Hepatic stellate cell (primary cell): ENCODE results near the gene KRTAP10-7.
"Not testable (repeated sequence)": the region's sequence is repeated elsewhere in the genome, so short reads cannot be mapped to it uniquely, and the experiment has no call there.

Source experiments
- DNase-seq: peaks from one replicate; pipeline ENCODE4 v3.0.0; 2011; ENCODE audit warnings: low spot score

KRTAP10-7 gene

GRCh38 chr21:44636209-44637017 is 36.0 kb downstream of the KRTAP10-7 start:
- DNase-seq, result no peak

- no peak for DNase-seq
These were observed 36.8 kb downstream of the KRTAP10-7 start, which contains the start of gene KRTAP10-10 for GRCh38 chr21:44637018-44637850. KRTAP10-10 (plus strand) TSS chr21:44637356; CDS start chr21:44637418, 62 bp downstream.

GRCh38 chr21:44637851-44638348 is 37.5 kb downstream of the KRTAP10-7 start:
- DNase-seq, result not testable (repeated sequence)

GRCh38 chr21:44638506-44639330 is 38.3 kb downstream of the KRTAP10-7 start:
- DNase-seq, result not testable (repeated sequence)

GRCh38 chr21:44639331-44639655 is 38.9 kb downstream of the KRTAP10-7 start:
- no peak for DNase-seq

GRCh38 chr21:44640761-44641160 is 40.4 kb downstream of the KRTAP10-7 start:
- no peak for DNase-seq

GRCh38 chr21:44643741-44644310 is 43.4 kb downstream of the KRTAP10-7 start:
- no peak for DNase-seq

- DNase-seq, result no peak
These were observed 44.5 kb downstream of the KRTAP10-7 start for GRCh38 chr21:44644878-44645277.

GRCh38 chr21:44646366-44647221 is 46.2 kb downstream of the KRTAP10-7 start, which contains the start of gene KRTAP10-11:
KRTAP10-11 (plus strand) TSS chr21:44646414; CDS start chr21:44646459, 45 bp downstream.
- DNase-seq, result not testable (repeated sequence)

GRCh38 chr21:44647222-44647552 is 46.8 kb downstream of the KRTAP10-7 start:
- DNase-seq, result no peak

GRCh38 chr21:44648557-44649311 is 48.3 kb downstream of the KRTAP10-7 start:
- no peak for DNase-seq

GRCh38 chr21:44649521-44650100 is 49.2 kb downstream of the KRTAP10-7 start:
- no peak for DNase-seq

- DNase-seq, result no peak
These were observed 50.0 kb downstream of the KRTAP10-7 start for GRCh38 chr21:44650265-44650972.

GRCh38 chr21:44650973-44651675 is 50.7 kb downstream of the KRTAP10-7 start:
- DNase-seq, result no peak
